ENCODE data around the gene FBXO48. TPM values are rescaled to one million over a fixed set of nuclear protein-coding genes. Genes with fewer than 3 reads are reported as not detected.
A peak's percentile ranks its signal among the peaks of the same experiment; 100 is the strongest.

Gene FBXO48
- total RNA-seq, 1 experiment from 2014 or later, result 0.74 TPM

DNA sequence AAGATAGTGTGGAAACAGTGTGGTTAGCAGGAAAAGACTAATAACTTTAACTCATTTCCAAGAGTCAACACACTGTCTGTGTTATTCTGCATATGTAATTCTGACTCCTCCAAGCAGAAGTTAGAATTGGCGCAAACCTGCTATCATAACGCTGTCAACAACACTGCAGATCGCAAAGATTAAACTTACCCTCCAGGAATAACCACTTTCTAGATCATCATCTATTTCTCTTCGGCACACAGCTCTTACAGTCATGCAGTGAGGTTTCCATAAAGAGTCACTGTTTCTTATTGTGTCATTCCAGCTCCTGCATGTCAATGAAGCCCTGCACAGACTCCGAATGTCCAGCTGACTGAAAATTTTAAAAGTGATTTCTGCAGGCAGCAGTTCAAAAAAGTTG lies 2.4 kb downstream of the FBXO48 start:
- no peak overlapping the region for H3K27ac ChIP-seq (ENCODE audit: low read length)
- H3K4me3 ChIP-seq (ENCODE audit: low read depth in 2 of 2, low read length in 2 of 2), result no peak overlapping the region
- no TSS peak for BruUV-seq (replicated peaks)
- in situ Hi-C loops (cut with HindIII; ENCODE audit: low pct_unique_long_range_greater_than_20kb, low sequenced_read_pairs), result no loop called here
- ChIA-PET POLR2A (no interaction called here), CTCF (interaction anchor here (1.3 kb wide), 1 partner anchor 245 kb away, joined by 3 read pairs; no protein-coding TSS in a partner anchor)
- ATAC-seq (no peak), DNase-seq (ENCODE audit: low read depth, low spot score) (no peak)
- H3K9me3 ChIP-seq (ENCODE audit: control insufficient read depth, insufficient read depth, low read depth, low read length), result no peaks in the 10 kb centered on the region
- intact Hi-C loops (cut with micrococcal nuclease; ENCODE audit: unreplicated experiment), result loop anchor here (5.0 kb wide), 2 partner anchors 248 to 438 kb away; no protein-coding TSS in a partner anchor
- H3K27me3 ChIP-seq (ENCODE audit: control insufficient read depth, insufficient read depth, low read length), result no peaks in the 10 kb centered on the region
- H3K4me1 ChIP-seq (ENCODE audit: control insufficient read depth, insufficient read depth, low read length), result peaks cover 15% of the 10 kb centered on the region
- TF ChIP-seq POLR2AphosphoS5 (IDR thresholded peaks at IDR 0.05; ENCODE audit: low read depth, low read length), result no peak
- no peak for TF ChIP-seq TCF7L2 (IDR thresholded peaks at IDR 0.05; ENCODE audit: low read depth, low read length)
- TF ChIP-seq, protein P1, sequence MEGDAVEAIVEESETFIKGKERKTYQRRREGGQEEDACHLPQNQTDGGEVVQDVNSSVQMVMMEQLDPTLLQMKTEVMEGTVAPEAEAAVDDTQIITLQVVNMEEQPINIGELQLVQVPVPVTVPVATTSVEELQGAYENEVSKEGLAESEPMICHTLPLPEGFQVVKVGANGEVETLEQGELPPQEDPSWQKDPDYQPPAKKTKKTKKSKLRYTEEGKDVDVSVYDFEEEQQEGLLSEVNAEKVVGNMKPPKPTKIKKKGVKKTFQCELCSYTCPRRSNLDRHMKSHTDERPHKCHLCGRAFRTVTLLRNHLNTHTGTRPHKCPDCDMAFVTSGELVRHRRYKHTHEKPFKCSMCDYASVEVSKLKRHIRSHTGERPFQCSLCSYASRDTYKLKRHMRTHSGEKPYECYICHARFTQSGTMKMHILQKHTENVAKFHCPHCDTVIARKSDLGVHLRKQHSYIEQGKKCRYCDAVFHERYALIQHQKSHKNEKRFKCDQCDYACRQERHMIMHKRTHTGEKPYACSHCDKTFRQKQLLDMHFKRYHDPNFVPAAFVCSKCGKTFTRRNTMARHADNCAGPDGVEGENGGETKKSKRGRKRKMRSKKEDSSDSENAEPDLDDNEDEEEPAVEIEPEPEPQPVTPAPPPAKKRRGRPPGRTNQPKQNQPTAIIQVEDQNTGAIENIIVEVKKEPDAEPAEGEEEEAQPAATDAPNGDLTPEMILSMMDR (IDR thresholded peaks at IDR 0.05), result no peak
- TF ChIP-seq, protein P2, sequence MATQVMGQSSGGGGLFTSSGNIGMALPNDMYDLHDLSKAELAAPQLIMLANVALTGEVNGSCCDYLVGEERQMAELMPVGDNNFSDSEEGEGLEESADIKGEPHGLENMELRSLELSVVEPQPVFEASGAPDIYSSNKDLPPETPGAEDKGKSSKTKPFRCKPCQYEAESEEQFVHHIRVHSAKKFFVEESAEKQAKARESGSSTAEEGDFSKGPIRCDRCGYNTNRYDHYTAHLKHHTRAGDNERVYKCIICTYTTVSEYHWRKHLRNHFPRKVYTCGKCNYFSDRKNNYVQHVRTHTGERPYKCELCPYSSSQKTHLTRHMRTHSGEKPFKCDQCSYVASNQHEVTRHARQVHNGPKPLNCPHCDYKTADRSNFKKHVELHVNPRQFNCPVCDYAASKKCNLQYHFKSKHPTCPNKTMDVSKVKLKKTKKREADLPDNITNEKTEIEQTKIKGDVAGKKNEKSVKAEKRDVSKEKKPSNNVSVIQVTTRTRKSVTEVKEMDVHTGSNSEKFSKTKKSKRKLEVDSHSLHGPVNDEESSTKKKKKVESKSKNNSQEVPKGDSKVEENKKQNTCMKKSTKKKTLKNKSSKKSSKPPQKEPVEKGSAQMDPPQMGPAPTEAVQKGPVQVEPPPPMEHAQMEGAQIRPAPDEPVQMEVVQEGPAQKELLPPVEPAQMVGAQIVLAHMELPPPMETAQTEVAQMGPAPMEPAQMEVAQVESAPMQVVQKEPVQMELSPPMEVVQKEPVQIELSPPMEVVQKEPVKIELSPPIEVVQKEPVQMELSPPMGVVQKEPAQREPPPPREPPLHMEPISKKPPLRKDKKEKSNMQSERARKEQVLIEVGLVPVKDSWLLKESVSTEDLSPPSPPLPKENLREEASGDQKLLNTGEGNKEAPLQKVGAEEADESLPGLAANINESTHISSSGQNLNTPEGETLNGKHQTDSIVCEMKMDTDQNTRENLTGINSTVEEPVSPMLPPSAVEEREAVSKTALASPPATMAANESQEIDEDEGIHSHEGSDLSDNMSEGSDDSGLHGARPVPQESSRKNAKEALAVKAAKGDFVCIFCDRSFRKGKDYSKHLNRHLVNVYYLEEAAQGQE (IDR thresholded peaks at IDR 0.05; ENCODE audit: insufficient read depth in 1 of 2, low read depth in 2 of 2, low read length in 1 of 2), result no peak
- TF ChIP-seq SIN3A (IDR thresholded peaks at IDR 0.05; ENCODE audit: borderline replicate concordance, insufficient read depth, low read depth, low read length), result no peak
- H3K36me3 ChIP-seq (ENCODE audit: control insufficient read depth, insufficient read depth, low read length), result no peaks in the 10 kb centered on the region

DNA sequence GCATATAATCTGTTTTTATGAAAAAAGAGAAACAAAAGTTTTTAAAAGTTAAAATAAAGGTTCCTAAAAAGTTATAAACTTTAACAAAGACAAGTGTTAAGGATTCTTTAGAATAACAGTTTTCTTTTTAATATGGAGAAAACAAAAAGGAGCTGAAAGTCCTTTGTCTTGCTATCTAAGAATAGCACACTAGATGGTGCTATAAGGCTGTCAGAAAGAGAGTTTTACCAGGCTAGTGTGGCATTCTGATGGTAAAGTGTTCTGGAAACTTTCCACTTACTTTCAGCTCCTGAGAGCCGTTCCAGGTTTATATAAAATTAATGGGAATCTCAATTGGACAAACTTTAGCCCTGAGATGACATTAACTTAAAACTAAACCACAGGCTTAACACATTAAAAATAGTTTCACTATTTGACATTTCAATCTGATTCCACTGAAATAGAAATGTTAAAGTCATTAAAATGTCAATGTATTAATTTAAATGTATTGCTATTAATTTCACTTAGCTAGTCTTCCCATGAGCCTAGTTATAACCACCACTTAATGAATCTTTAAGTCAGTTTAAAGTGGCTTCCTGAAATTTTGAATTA lies 3.7 kb downstream of the FBXO48 start:
- BruUV-seq (replicated peaks), result no TSS peak
- ATAC-seq (no peak), DNase-seq (ENCODE audit: low read depth, low spot score) (no peak)
- in situ Hi-C loops (cut with HindIII; ENCODE audit: low pct_unique_long_range_greater_than_20kb, low sequenced_read_pairs) (no loop called here), intact Hi-C loops (cut with micrococcal nuclease; ENCODE audit: unreplicated experiment) (loop anchor here (5.0 kb wide), 2 partner anchors 249 to 439 kb away; no protein-coding TSS in a partner anchor)
- no peak overlapping the region for H3K4me3 ChIP-seq (ENCODE audit: low read depth in 2 of 2, low read length in 2 of 2)
- no peak overlapping the region for H3K27ac ChIP-seq (ENCODE audit: low read length)
- no peak for TF ChIP-seq SIN3A (IDR thresholded peaks at IDR 0.05; ENCODE audit: borderline replicate concordance, insufficient read depth, low read depth, low read length)
- TF ChIP-seq, protein P1 (IDR thresholded peaks at IDR 0.05), result peak; percentile 72; the same call in 1 of the 2 replicates
- no peaks in the 10 kb centered on the region for H3K27me3 ChIP-seq (ENCODE audit: control insufficient read depth, insufficient read depth, low read length)
- H3K36me3 ChIP-seq (ENCODE audit: control insufficient read depth, insufficient read depth, low read length), result no peaks in the 10 kb centered on the region
- ChIA-PET CTCF (interaction anchor here (0.5 to 1.4 kb wide), 4 partner anchors 132 to 925 kb away, joined by 3 to 14 read pairs (median 3); no protein-coding TSS in a partner anchor), POLR2A (no interaction called here)
- peaks cover 7% of the 10 kb centered on the region; the same call in 1 of the 2 replicates for H3K4me1 ChIP-seq (ENCODE audit: control insufficient read depth, insufficient read depth, low read length)
- H3K9me3 ChIP-seq (ENCODE audit: control insufficient read depth, insufficient read depth, low read depth, low read length), result no peaks in the 10 kb centered on the region

Data from Panc1 (cell line).